Esophagus muscularis mucosa (tissue), 4 donors: Measurements from ENCODE around the gene ERBB4.
"Not testable (repeated sequence)": the region's sequence is repeated elsewhere in the genome, so short reads cannot be mapped to it uniquely, and the experiment has no call there.

Experiments
- EP300 ChIP-seq: sonication (generic); formaldehyde crosslinking; IDR thresholded peaks from one replicate; pipeline ENCODE4 v1.6.1; 2017; ENCODE audit warnings: antibody characterized with exemption
- POLR2A ChIP-seq: fragments of 450-650 bp; IDR thresholded peaks from one replicate; pipeline ENCODE4 v1.6.1; 2017; ENCODE audit warnings: antibody characterized with exemption, moderate library complexity, mild to moderate bottlenecking, low read depth
- POLR2AphosphoS5 ChIP-seq, 2 donors: sonication (generic); formaldehyde crosslinking; IDR thresholded peaks; one replicate each; pipeline ENCODE4 v1.6.1; 2017; ENCODE audit warnings: antibody characterized with exemption in 2 of 2
- TF ChIP-seq, protein P1 (sequence below), 3 experiments: fragments of 200-600 bp in 2 of 3; fragments of 450-650 bp in 1 of 3; sonication (generic) in 2 of 3; IDR thresholded peaks; one replicate each; pipeline ENCODE4 v1.5.1; 2017 to 2019; ENCODE audit warnings: antibody characterized with exemption in 3 of 3, mild to moderate bottlenecking in 2 of 3, moderate library complexity in 1 of 3

DNA sequence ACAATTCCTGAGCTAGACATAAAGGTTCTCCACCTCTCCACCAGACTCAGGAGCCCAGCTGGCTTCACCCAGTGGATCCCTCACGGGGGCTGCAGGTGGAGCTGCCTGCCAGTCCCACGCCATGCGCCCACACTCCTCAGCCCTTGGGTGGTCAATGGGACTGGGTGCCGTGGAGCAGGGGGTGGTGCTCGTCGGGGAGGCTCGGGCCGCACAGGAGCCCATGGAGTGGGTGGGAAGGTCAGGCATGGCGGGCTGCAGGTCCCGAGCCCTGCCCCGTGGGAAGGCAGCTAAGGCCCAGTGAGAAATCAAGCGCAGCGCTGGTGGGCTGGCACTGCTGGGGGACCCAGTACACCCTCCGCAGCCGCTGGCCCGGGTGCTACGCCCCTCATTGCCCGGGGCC, 1014.4 kb downstream of the ERBB4 start:
- TF ChIP-seq, protein P1, sequence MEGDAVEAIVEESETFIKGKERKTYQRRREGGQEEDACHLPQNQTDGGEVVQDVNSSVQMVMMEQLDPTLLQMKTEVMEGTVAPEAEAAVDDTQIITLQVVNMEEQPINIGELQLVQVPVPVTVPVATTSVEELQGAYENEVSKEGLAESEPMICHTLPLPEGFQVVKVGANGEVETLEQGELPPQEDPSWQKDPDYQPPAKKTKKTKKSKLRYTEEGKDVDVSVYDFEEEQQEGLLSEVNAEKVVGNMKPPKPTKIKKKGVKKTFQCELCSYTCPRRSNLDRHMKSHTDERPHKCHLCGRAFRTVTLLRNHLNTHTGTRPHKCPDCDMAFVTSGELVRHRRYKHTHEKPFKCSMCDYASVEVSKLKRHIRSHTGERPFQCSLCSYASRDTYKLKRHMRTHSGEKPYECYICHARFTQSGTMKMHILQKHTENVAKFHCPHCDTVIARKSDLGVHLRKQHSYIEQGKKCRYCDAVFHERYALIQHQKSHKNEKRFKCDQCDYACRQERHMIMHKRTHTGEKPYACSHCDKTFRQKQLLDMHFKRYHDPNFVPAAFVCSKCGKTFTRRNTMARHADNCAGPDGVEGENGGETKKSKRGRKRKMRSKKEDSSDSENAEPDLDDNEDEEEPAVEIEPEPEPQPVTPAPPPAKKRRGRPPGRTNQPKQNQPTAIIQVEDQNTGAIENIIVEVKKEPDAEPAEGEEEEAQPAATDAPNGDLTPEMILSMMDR (IDR thresholded peaks at IDR 0.05) = not testable (repeated sequence)
- TF ChIP-seq EP300; POLR2AphosphoS5 (IDR thresholded peaks at IDR 0.05); POLR2A: not testable (repeated sequence)
